ENCODE data around the gene YIPF5.

DNA sequence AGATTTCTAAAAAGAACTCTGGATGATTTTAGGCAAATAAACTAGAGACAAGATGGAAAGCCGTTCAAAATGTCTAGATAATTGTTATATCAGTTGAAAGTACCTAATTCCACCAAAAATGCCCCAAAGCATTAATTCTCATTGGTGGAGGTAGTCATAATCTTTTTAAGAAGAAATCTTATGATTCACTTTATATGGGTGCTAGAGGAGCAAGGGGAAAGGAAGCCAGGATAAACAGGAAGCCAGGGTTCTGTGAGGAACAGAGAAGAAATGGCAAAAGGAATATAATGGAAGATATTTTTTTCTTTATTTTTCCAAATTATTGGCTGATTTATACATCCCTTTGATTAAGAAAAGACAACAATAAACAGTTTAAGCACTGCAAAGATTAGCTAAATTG, 7.8 kb downstream of the YIPF5 start:
- TF ChIP-seq CTCF (IDR thresholded peaks at IDR 0.05) (no peak), POLR2A (IDR thresholded peaks at IDR 0.05) (no peak)

Data from thyroid gland (tissue), 4 donors.